ENCODE data around the gene SLC10A7.

SLC10A7 gene

DNA sequence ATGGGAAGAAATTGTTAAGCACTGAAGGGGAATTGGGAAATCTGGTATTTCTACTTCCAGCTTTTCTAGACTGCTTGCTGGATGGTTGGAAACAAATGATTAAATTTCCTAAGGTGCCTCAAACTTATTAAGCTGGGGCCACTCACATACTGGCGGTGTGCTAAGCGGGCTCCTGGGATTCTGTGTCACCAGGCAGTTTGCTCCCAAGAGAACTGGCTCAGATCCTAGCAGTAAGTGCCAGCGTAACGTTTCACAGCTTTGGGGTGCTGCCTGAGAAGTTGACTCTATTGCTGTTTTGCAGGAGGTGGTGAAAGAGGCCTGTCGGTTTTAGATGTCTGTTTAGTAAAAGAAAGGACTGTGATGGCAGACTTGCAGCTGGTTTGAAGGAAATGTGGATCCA lies 314.3 kb downstream of the SLC10A7 start:
- no peaks in the 10 kb centered on the region for H3K36me3 ChIP-seq (ENCODE audit: control insufficient read depth, low read length)
- H3F3A ChIP-seq (ENCODE audit: control insufficient read depth, insufficient read depth) = no peaks in the 10 kb centered on the region
- no peaks in the 10 kb centered on the region for H3K79me2 ChIP-seq (ENCODE audit: control insufficient read depth, low read length)
- no peak overlapping the region for H3K27ac ChIP-seq (ENCODE audit: low read depth, low read length)
- no peaks in the 10 kb centered on the region for H3K9me3 ChIP-seq (ENCODE audit: control insufficient read depth, insufficient read depth, low read length)
- H4K20me1 ChIP-seq (ENCODE audit: control insufficient read depth, insufficient read depth, low read depth, low read length) = no peaks in the 10 kb centered on the region
- no peak overlapping the region for H3K4me3 ChIP-seq (ENCODE audit: low read length)
- TF ChIP-seq, protein P1, sequence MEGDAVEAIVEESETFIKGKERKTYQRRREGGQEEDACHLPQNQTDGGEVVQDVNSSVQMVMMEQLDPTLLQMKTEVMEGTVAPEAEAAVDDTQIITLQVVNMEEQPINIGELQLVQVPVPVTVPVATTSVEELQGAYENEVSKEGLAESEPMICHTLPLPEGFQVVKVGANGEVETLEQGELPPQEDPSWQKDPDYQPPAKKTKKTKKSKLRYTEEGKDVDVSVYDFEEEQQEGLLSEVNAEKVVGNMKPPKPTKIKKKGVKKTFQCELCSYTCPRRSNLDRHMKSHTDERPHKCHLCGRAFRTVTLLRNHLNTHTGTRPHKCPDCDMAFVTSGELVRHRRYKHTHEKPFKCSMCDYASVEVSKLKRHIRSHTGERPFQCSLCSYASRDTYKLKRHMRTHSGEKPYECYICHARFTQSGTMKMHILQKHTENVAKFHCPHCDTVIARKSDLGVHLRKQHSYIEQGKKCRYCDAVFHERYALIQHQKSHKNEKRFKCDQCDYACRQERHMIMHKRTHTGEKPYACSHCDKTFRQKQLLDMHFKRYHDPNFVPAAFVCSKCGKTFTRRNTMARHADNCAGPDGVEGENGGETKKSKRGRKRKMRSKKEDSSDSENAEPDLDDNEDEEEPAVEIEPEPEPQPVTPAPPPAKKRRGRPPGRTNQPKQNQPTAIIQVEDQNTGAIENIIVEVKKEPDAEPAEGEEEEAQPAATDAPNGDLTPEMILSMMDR (IDR thresholded peaks at IDR 0.05; ENCODE audit: low read depth, low read length, poor library complexity, severe bottlenecking) = no peak
- TF ChIP-seq EZH2phosphoT487 (IDR thresholded peaks at IDR 0.05; ENCODE audit: borderline replicate concordance, low read length) = no peak
- 0 out of 2 replicates have a peak, but pooled peaks cover 8% of the 10 kb centered on the region for H3K27me3 ChIP-seq (ENCODE audit: control insufficient read depth, low read length)
- H3K4me1 ChIP-seq (ENCODE audit: control insufficient read depth, low read length) = no peaks in the 10 kb centered on the region
- H3K9me2 ChIP-seq (replicated peaks; ENCODE audit: control insufficient read depth, low read length) = no peaks in the 10 kb centered on the region; the same call in 1 of the 2 replicates
- H3K4me2 ChIP-seq (ENCODE audit: low read length) = no peak overlapping the region

All from DOHH2 (cell line).